ENCODE results near the gene GALNT17.

GALNT17 gene

GRCh38 chr7:71132127-71132376 lies at the start of gene GALNT17:
TSS of gene GALNT17 (plus strand) at chr7:71132144.
- no peak for DNase-seq

DNA sequence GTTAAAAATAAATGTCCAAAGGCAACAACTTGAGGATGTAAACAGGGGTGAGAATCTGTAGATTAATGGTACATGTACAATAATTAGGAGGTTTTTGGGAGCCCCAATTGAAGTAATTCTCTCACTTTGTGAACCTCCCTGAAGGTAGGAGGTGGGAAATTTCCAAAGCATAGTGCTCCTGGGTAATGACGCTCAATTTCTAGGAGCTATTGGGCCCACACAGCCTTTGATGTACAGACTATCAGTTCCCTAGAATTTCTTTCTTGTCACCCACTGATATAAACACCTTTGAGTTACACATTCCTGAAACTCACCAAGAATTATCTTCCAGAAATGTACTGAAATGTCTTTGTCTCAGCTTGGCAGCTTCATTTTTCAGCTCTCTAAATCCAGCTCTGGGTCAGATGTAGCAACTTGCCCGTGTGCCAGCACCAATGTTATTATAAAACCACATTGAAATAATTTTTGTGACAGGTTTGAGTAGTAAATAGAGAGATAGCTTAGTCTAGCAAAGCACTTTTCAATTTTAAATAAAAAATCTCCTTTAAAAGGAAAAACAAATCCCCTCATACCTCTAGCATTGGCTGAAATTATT lies 36.6 kb upstream of the GALNT17 start:
- no peak for DNase-seq

DNA sequence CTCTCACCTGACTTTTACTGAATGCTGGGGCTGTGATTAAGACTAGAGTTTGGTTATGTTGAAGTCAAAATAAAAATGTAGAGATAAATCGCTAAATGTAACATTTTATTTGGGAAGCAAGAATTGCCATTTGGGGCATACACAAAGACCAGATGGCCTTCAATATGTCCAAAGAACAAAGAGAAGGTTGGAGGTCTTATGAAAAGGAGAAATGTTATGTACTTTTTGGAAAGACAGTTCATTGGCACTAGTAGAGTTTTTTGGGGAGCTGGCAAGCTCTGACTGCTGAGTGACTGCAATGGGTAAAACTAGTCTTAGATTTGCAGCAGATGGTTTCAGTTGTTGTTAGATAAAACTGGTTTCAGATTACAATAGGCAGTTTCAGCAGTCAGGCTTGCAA lies 35.6 kb upstream of the GALNT17 start:
- no peak for DNase-seq

GRCh38 chr7:71106226-71106625 lies 25.7 kb upstream of the GALNT17 start:
- no peak for DNase-seq

- DNase-seq: no peak
Measured at GRCh38 chr7:71112436-71112835, 19.5 kb upstream of the GALNT17 start.

- no peak for DNase-seq
Measured at GRCh38 chr7:71120096-71120495, 11.8 kb upstream of the GALNT17 start.

- DNase-seq: no peak
Measured at GRCh38 chr7:71129126-71129525, 2.8 kb upstream of the GALNT17 start.

GRCh38 chr7:71130031-71130679 lies 1.8 kb upstream of the GALNT17 start:
- DNase-seq: no peak

- no peak for DNase-seq
Measured at GRCh38 chr7:71131256-71132126, 453 bp upstream of the GALNT17 start.

DNA sequence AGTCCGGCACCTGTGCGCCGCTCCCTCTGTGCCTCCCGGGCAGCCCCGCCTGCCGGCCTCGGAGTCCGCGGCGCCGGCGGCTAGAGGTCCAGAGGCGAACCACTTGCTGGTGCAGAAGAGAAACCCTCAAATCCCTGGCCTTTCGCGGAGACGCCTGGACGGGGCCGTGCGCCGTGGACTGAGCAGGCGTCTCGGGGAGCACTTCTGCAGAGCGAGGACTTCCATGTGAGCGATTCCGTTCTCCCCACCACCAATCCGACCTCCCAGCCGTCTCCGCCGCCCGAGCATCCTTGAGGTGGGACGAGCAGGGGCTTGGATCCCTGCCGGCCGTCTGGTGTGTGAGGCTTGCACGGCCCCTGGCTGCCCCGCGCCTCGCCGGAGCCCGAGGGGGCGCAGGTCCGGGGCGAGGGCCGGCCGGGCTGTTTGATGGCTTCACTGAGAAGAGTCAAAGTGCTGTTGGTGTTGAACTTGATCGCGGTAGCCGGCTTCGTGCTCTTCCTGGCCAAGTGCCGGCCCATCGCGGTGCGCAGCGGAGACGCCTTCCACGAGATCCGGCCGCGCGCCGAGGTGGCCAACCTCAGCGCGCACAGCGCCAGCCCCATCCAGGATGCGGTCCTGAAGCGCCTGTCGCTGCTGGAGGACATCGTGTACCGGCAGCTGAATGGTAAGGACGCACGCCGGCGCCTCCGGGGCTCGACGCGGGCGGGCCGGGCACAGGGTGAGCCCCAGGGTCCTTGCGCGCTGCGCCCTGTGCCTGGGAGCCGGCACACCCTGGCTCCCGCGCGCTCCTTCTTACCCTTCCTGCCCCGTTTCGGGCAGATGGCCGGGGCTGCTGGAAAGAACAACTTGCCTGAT lies 660 bp downstream of the GALNT17 start:
- DNase-seq: no peak

GRCh38 chr7:71133232-71133622 lies 1.3 kb downstream of the GALNT17 start:
- DNase-seq: no peak

GRCh38 chr7:71133856-71134255 lies 1.9 kb downstream of the GALNT17 start:
- DNase-seq: no peak

GRCh38 chr7:71135116-71135515 lies 3.2 kb downstream of the GALNT17 start:
- no peak for DNase-seq

- DNase-seq: no peak
Measured at GRCh38 chr7:71135663-71136062, 3.7 kb downstream of the GALNT17 start.

- DNase-seq: no peak
Measured at GRCh38 chr7:71137479-71137878, 5.5 kb downstream of the GALNT17 start.

DNA sequence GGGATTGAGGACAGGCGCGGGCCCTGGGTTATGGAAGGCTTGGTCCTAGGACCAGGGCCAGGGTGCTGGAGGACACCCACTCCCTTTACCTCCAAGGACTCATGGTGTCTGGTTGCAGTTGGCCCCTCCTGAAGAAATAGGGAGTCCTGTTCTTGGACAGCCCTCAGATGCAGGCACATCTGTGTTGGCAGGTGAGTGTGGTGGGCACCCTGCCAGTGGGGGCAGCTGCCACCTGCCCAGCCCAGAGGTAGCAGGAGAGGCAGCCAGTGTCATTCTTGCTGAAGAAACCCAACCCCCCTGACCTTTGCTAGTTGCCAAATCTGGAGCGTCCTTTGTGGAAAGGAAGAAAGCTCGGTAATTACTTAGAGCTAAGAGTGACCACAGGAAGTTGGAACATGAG lies 8.3 kb downstream of the GALNT17 start:
- DNase-seq: no peak

GRCh38 chr7:71144963-71145362 lies 13.0 kb downstream of the GALNT17 start:
- no peak for DNase-seq

- no peak for DNase-seq
Measured at GRCh38 chr7:71145906-71146901, 14.3 kb downstream of the GALNT17 start.

- DNase-seq: no peak
Measured at GRCh38 chr7:71148098-71148497, 16.2 kb downstream of the GALNT17 start.

- no peak for DNase-seq
Measured at GRCh38 chr7:71155236-71155635, 23.3 kb downstream of the GALNT17 start.

DNA sequence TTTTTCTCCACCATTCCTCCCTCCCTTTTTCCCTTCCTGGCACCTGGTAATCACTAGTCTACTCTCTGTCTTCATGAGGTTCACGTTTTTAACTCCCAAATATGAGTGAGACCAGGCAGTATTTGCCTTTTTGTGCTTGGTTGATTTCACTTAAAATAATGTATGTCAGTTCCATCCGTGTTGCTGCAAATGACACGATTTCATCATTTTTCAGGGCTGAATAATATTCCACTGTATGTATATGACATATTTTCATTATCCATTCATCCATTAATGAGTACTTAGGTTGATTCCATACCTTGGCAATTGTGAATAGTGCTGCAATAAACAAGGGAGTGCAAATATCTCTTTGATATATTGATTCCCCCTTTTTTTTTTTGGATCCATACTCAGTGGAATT lies 25.8 kb downstream of the GALNT17 start:
- no peak for DNase-seq

GRCh38 chr7:71165708-71166107 lies 33.8 kb downstream of the GALNT17 start:
- DNase-seq: no peak

Data from CD4-positive, alpha-beta T cell treated with Interleukin-4 for 4 hours (primary cell).